ENCODE measurements around the gene C4B.

Gene C4B

DNA sequence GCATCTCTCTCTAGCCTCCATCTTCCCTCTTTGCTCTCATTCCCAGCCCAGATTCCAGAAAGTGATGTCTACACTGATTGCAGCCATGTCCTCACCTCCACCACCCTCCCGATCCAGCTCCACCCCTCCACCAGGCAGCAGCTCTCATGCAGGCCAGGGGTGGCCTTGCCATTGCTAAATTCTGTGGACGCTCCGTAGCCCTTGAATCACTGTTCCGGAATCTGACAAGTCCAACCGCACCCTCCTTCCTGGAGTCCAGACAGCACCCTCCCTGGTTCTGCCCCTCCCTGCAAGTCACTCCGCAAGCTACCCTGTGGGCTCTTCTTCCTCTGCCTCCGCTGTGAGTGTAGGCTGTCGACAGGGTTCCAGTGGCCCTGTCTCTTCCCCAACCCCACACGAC is 68.3 kb downstream of the C4B start:
- Histone ChIP-seq H3K36me3 (ENCODE audit: control insufficient read depth, insufficient read depth, low read length) (no peaks in the 10 kb centered on the region), H3K27me3 (replicated peaks; ENCODE audit: control insufficient read depth, insufficient read depth, low read length) (peaks cover 3% of the 10 kb centered on the region), H3K4me3 (replicated peaks; ENCODE audit: low read depth, low read length) (no peak overlapping the region)
- TF ChIP-seq, protein P1, sequence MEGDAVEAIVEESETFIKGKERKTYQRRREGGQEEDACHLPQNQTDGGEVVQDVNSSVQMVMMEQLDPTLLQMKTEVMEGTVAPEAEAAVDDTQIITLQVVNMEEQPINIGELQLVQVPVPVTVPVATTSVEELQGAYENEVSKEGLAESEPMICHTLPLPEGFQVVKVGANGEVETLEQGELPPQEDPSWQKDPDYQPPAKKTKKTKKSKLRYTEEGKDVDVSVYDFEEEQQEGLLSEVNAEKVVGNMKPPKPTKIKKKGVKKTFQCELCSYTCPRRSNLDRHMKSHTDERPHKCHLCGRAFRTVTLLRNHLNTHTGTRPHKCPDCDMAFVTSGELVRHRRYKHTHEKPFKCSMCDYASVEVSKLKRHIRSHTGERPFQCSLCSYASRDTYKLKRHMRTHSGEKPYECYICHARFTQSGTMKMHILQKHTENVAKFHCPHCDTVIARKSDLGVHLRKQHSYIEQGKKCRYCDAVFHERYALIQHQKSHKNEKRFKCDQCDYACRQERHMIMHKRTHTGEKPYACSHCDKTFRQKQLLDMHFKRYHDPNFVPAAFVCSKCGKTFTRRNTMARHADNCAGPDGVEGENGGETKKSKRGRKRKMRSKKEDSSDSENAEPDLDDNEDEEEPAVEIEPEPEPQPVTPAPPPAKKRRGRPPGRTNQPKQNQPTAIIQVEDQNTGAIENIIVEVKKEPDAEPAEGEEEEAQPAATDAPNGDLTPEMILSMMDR (IDR thresholded peaks at IDR 0.05; ENCODE audit: insufficient read depth, low read length, poor library complexity, severe bottlenecking), result no peak
- no peak for DNase-seq (ENCODE audit: extremely low read depth, insufficient read length)

DNA sequence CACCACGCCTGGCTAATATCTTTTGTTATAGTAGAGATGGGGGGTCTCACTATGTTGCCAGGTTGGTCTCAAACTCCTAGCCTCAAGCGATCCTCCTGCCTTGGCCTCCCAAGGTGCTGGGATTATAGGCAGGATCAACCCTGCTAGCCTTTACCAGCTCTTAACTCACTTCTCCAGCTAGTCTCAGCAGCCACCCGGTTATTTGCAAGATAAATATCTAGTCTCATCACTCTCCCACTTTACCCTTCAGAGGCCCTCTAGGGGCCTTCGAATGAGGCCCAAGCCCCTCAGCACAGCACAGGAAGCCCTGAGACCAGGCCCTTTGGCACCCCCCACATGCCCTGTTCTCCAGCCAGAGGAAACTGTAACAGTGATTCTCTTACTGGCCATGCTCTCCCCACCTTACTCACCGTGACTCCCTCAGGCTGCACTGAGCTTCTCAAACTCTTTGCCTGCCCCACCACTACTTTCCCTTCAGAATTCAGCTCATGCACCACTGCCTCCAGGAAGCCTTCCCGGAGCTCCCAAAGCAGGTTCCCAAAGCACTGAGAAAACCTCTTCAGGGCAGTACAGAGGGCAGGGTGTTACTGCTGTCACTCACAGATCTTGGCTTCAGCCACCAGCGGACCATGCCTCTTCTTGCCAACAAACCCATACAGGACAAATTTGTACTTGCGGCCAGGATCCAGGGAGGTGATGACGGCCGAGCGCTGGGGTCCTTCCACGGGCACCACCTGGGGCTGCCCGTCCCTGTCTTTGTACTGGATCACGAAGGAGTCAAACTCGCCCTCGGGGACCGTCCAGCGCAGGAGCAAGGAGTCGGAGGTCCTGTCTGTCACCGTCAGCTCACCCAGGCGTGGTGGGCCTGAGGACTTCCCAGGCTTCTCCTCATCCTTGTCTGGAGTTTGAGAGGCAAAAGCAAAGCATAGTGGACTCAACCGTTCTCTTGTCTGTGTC is 69.5 kb downstream of the C4B start:
- no peak overlapping the region for H3K4me3 ChIP-seq (replicated peaks; ENCODE audit: low read depth, low read length)
- no peaks in the 10 kb centered on the region for H3K36me3 ChIP-seq (ENCODE audit: control insufficient read depth, insufficient read depth, low read length)
- no peak for DNase-seq (ENCODE audit: extremely low read depth, insufficient read length)
- H3K27me3 ChIP-seq (replicated peaks; ENCODE audit: control insufficient read depth, insufficient read depth, low read length), result peaks cover 4% of the 10 kb centered on the region
- TF ChIP-seq, protein P1 (IDR thresholded peaks at IDR 0.05; ENCODE audit: insufficient read depth, low read length, poor library complexity, severe bottlenecking), result no peak

DNA sequence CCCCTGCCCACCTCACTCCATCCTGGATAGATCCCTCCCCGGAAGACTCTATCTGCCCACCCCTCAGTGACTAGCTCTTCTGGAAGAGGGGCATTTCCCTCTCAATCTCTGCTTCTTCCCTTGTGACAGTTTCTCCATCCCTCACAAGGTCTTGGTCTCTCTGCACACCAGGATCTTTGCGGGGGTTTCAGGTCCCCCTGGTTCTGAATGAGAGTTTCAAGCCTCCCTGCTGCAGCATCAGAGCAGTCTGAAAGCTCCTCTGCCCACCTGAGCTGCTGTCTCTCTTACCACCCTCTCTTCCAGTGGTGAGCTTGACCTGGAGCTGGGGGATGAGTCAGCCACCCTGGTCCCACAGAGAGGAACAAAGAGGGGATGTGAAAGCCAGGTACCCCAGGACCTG is 70.2 kb downstream of the C4B start:
- Histone ChIP-seq H3K4me3 (replicated peaks; ENCODE audit: low read depth, low read length) (no peak overlapping the region), H3K27me3 (replicated peaks; ENCODE audit: control insufficient read depth, insufficient read depth, low read length) (peaks cover 4% of the 10 kb centered on the region), H3K36me3 (ENCODE audit: control insufficient read depth, insufficient read depth, low read length) (no peaks in the 10 kb centered on the region)
- no peak for DNase-seq (ENCODE audit: extremely low read depth, insufficient read length)
- TF ChIP-seq, protein P1 (IDR thresholded peaks at IDR 0.05; ENCODE audit: insufficient read depth, low read length, poor library complexity, severe bottlenecking), result no peak

All from GM06990 (cell line).